AG04450 (cell line): ENCODE measurements around the gene ATG16L1. TPM values are rescaled to one million over a fixed set of nuclear protein-coding genes. Genes with fewer than 3 reads are reported as not detected.

ENCODE experiments used
- CTCF ChIA-PET: fragments of 300-600, 350-600 bp; formaldehyde crosslinking; extraction: SDS; loops from one replicate; lab custom pipeline; 2022; ENCODE audit warnings: antibody characterized with exemption, inconsistent platforms; lab: Charles Lee
- POLR2A ChIA-PET: fragments of 350-600 bp; formaldehyde crosslinking; extraction: SDS; loops from one replicate; lab custom pipeline; 2021; ENCODE audit warnings: antibody characterized with exemption, inconsistent platforms; lab: Yijun Ruan, JAX
- DNase-seq: peaks from one replicate; pipeline ENCODE4 v3.0.0-alpha.2; 2011; ENCODE audit warnings: low read depth, low spot score
- H3K27ac ChIP-seq: one replicate; pipeline ENCODE4 v1.5.1; 2012; ENCODE audit warnings: low read depth, low read length, control low read depth
- H3K27me3 ChIP-seq: one replicate; pipeline ENCODE4 v1.6.0; 2012; ENCODE audit warnings: low read length; ENCODE audit not compliant: control insufficient read depth, insufficient read depth
- H3K4me3 ChIP-seq: 2 replicates; pipeline ENCODE4 v1.5.1; 2011; ENCODE audit warnings: mild to moderate bottlenecking, low read depth, low read length, control low read depth
- H3K9me3 ChIP-seq: 2 replicates; pipeline ENCODE4 v1.5.1; 2012; ENCODE audit warnings: low read length; ENCODE audit not compliant: control insufficient read depth, insufficient read depth
- CTCF ChIP-seq: IDR thresholded peaks from 2 replicates; pipeline ENCODE4 v1.5.1; 2011; ENCODE audit warnings: low read depth, low read length, control low read depth, inconsistent platforms
- polyA plus RNA-seq: library from polyadenylated mRNA; depleted of rRNA; stranded (reverse); fragments of >200 nt; gene quantifications from 2 replicates; pipeline ENCODE4 v1.2.3, GENCODE V29; 2011

The ATG16L1 gene
- polyA plus RNA-seq, 1 experiment = 32.8 TPM

DNA sequence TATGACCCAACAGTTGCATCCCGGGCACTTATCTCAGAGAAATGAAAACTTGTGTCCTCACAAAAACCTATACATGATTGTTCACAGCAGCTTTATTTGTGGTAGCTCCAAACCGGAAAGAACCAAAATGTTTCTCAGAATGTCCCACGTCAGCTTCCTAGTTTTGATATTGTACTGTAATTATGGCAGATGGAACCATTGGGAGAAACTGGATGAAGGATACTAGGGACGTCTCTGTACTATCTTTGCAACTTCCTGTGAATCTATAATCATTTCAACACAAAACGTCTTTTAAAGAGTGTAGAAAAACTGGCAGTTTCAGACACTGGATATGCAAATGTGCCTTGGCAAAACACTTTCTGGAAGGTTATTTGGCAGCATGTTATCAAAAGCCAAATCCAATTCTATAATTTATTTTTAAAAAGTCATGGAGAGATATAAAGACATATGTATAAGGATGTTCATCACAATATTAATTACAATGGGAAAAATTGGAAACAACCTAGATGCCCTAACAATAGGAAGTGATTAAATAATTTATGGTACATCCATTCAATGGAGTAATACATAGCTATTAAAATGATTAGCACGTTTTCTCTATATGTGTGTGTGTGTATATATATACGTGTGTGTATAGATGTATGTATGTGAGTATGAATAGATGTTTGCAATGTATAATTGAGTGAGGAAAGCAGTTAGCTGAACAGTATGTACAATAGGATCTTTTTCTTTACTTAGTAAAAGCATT, 65.9 kb downstream of the ATG16L1 start:
- CTCF ChIA-PET = interaction anchor here (0.5 kb wide), 1 partner anchor 686 kb away, joined by 3 read pairs; no protein-coding TSS in a partner anchor
- TF ChIP-seq CTCF = no peak
- peaks cover 14% of the 10 kb centered on the region for H3K27me3 ChIP-seq
- no peak overlapping the region for H3K4me3 ChIP-seq
- POLR2A ChIA-PET = no interaction called here
- no peak overlapping the region for H3K27ac ChIP-seq
- DNase-seq = no peak
- no peaks in the 10 kb centered on the region; the same call in 1 of the 2 replicates for H3K9me3 ChIP-seq

DNA sequence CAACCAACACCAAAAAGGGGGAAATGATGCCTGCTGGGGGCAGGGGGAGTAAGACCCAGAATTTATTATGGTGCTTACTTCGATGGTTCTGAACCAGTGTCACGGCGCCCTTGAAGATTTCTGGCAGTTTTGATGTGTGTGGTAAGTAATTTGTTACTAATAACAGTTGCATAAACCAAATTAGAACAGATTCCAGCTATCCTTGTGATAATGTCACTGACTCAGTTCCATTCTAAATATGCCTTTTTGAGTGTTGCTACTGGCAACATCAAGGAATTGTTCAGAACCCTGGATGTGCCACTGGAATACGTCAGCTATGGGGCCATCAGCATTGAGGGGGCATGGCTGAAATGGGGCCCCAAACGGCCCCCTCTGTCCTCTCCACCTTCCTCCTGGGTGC, 67.8 kb downstream of the ATG16L1 start:
- Histone ChIP-seq H3K27ac (no peak overlapping the region), H3K27me3 (peaks cover 14% of the 10 kb centered on the region), H3K4me3 (no peak overlapping the region), H3K9me3 (no peaks in the 10 kb centered on the region)
- ChIA-PET POLR2A (no interaction called here), CTCF (no interaction called here)
- DNase-seq = no peak
- no peak for TF ChIP-seq CTCF

DNA sequence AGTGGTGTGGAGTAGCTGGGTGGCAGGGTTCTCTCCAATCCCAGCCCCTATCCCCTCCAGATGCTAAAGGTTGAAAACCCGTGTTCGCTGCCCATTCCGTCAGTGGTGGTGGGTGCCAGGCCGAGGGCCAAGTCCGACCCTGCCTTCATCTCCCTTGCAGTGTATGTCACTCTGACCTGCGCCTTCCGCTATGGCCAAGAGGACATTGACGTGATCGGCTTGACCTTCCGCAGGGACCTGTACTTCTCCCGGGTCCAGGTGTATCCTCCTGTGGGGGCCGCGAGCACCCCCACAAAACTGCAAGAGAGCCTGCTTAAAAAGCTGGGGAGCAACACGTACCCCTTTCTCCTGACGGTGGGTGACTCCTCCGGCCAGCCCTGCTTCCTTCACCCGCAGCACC, 69.0 kb downstream of the ATG16L1 start:
- H3K27me3 ChIP-seq = peaks cover 14% of the 10 kb centered on the region
- no peaks in the 10 kb centered on the region for H3K9me3 ChIP-seq
- ChIA-PET CTCF (interaction anchor here (0.5 to 1.0 kb wide), 4 partner anchors 11 to 539 kb away, joined by 3 read pairs; partner anchors contain the start of gene ATG16L1), POLR2A (no interaction called here)
- no peak for TF ChIP-seq CTCF
- no peak overlapping the region for H3K27ac ChIP-seq
- no peak overlapping the region for H3K4me3 ChIP-seq
- no peak for DNase-seq

DNA sequence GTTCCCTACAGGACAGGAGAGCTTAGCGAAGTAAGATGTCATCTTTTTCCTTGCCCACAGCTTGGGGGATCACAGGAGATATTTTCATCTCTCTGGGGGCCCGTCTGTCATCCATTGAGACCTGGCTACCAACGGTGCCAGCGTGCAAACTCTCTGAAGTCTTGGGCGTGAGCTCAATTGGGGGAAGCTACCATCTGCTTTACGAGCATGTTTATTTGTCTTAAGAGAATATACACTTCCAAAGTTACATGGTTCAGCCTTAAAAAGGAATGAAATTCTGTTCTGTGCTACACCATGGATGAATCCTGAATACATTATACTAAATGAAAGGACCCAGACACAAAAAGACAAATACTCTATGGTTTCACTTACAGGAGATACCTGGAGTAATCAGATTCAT, 69.7 kb downstream of the ATG16L1 start:
- Histone ChIP-seq H3K4me3 (no peak overlapping the region), H3K27ac (no peak overlapping the region), H3K27me3 (peaks cover 14% of the 10 kb centered on the region), H3K9me3 (no peaks in the 10 kb centered on the region)
- no peak for DNase-seq
- POLR2A ChIA-PET = no interaction called here
- CTCF ChIA-PET = interaction anchor here (0.6 to 1.0 kb wide), 5 partner anchors 12 to 70 kb away, joined by 3 read pairs; partner anchors contain the start of gene ATG16L1
- no peak for TF ChIP-seq CTCF

- TF ChIP-seq CTCF = no peak
- H3K4me3 ChIP-seq = no peak overlapping the region
- H3K27me3 ChIP-seq = peaks cover 11% of the 10 kb centered on the region
- DNase-seq = no peak
- ChIA-PET CTCF (no interaction called here), POLR2A (no interaction called here)
- H3K27ac ChIP-seq = no peak overlapping the region
- no peaks in the 10 kb centered on the region; the same call in 1 of the 2 replicates for H3K9me3 ChIP-seq
These were observed 72.4 kb downstream of the ATG16L1 start for GRCh38 chr2:233323851-233324250.
